Measurements from ENCODE around the gene NTSR2. TPM values are rescaled to one million over a fixed set of nuclear protein-coding genes. Genes with fewer than 3 reads are reported as not detected.

NTSR2 gene
- total and polyA plus RNA-seq, 2 donors (not counting 3 experiments of a cell fraction or from before 2014, with no cell fraction given): not detected

- H3K36me3 ChIP-seq (ENCODE audit: control insufficient read depth in 2 of 2, extremely low read depth in 1 of 2, insufficient read depth in 2 of 2, low read length in 2 of 2): no peaks in the 10 kb centered on the region
- no peak overlapping the region for H3K4me2 ChIP-seq (ENCODE audit: insufficient read depth, low read length)
- no peak overlapping the region for H3K27ac ChIP-seq (ENCODE audit: insufficient read depth, low read depth, low read length)
- dilution Hi-C loops (cut with MboI; ENCODE audit: extremely low pct_ligation_motif_present, low sequenced_read_pairs) (no loop called here), intact Hi-C loops (cut with micrococcal nuclease) (loop anchor here (1.0 to 5.0 kb wide), 3 partner anchors 80 to 204 kb away; no protein-coding TSS in a partner anchor)
- H3K4me1 ChIP-seq (ENCODE audit: control insufficient read depth, extremely low read depth, insufficient read depth, low read length): no peaks in the 10 kb centered on the region
- H3K4me3 ChIP-seq (replicated peaks in 1 of 3; ENCODE audit: insufficient read depth in 1 of 3, low read depth in 1 of 3, low read length in 3 of 3): no peak overlapping the region
- DNase-seq (ENCODE audit: low read depth, low spot score) (no peak), FAIRE-seq (peak; percentile 76)
- no peak overlapping the region for H3K9ac ChIP-seq (replicated peaks; ENCODE audit: extremely low read depth, insufficient read depth, low read length)
- ChIA-PET CTCF (interaction anchor here (1.0 to 1.4 kb wide), 6 partner anchors 11 to 204 kb away, joined by 3 to 10 read pairs (median 4); no protein-coding TSS in a partner anchor), POLR2A (no interaction called here)
- no peaks in the 10 kb centered on the region for H3K9me3 ChIP-seq (replicated peaks; ENCODE audit: control insufficient read depth, insufficient read depth, low read length)
- no peaks in the 10 kb centered on the region for H3K79me2 ChIP-seq (ENCODE audit: control insufficient read depth, insufficient read depth, low read length)
- H3K9me1 ChIP-seq (replicated peaks; ENCODE audit: control insufficient read depth, extremely low read depth, insufficient read depth, low read length): no peaks in the 10 kb centered on the region
- peaks cover 4 to 14% of the 10 kb centered on the region in 2 experiments for H3K27me3 ChIP-seq (ENCODE audit: control insufficient read depth in 2 of 2, insufficient read depth in 2 of 2, low read length in 2 of 2)
- BruUV-seq (replicated peaks): TSS peak; percentile 9
- no peak overlapping the region for H2AFZ ChIP-seq (ENCODE audit: low read depth, low read length)
- H4K20me1 ChIP-seq (replicated peaks; ENCODE audit: control insufficient read depth, extremely low read depth, insufficient read depth, low read length): no peaks in the 10 kb centered on the region
- TF ChIP-seq MYC (IDR thresholded peaks at IDR 0.05; ENCODE audit: low read depth, low read length) (no peak), CTCF (IDR thresholded peaks at IDR 0.05; ENCODE audit: extremely low read depth in 1 of 2, insufficient read depth in 1 of 2, low read depth in 1 of 2, low read length in 2 of 2) (peak; percentile 82 to 87)
Observed at GRCh38 chr2:11681722-11682589, 12.0 kb upstream of the NTSR2 start.
